COLO829 (cell line): Measurements from ENCODE around the gene CADPS2.

Source experiments
- DNase-seq: peaks from one replicate; pipeline ENCODE4 v3.0.0; 2012; ENCODE audit warnings: low spot score

CADPS2 gene

DNA sequence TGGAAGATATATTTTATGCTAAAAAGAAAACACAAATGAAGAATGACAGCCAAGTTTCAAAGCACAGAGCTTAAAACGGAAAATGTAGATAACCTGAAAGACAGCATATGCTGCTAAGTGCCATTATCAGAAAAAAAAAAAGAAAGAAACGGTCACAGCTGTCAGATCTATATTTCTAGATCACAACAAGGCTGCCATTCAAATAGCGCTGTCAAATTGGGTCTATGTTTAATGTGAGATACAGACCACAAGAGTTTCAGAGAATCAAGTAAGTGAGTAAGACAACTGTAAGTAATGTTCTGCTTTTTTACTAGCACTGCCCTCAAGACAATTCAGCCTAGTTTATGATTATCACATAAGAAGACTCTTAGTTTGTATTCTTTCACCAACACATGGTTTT is 117.4 kb downstream of the CADPS2 start:
- no peak for DNase-seq

DNA sequence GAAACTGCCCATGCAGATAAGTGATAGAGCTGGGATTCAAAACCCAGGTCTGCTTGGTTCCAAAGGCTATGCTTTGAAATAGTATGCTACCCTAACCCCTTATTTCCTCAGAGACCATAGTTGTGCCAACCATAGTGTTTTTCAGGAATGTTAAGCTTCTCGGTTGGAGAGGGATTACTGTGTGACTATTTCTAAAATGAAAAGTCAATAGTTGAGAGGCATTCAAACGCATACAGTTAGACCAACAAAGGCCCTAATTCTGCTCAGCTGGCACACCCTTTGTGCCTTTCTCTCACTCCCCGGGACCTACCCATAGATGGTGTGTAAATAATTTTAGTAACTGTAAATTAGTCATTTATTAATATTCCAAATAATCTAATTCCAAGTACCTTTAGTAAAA is 118.9 kb downstream of the CADPS2 start:
- DNase-seq = no peak

DNA sequence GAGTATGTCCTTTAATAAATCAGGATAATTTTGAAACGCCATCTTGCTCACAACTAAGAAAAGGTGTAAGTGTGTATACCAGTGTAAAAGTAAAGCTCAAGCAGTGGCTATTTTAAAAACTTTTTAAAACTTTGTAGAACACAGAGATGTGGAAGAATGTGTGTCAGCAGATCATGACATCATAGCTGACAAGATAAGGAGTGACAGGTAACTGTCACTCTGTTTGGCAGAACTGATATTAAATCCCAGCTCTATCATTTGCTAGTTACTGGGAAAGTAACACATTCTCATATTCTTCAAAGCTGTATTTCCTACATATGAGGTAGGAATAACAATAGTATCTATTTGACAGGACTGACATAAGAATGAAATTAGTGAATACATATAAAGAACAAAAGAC is 119.7 kb downstream of the CADPS2 start:
- no peak for DNase-seq

- DNase-seq = no peak
Measured at GRCh38 chr7:122764902-122765301, 121.4 kb downstream of the CADPS2 start.

DNA sequence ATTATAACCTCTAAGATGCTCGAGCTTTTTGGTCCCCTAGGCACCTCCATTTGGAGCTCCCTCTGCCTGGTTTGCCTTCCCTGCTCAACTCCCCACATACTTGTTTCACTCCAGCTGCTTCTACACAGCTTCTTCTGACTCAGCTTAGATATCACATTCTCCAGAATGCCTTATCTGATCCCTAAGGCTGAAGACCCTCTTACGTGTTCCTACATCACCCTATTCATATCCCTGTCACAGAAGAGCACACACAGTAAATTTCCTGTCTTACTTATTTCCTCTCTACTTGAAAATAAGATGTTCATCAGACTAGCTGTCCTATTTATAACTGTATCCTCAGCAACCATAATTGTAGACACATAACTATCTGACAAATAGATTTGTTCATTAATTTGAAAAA is 122.2 kb downstream of the CADPS2 start:
- DNase-seq = no peak

- DNase-seq = no peak
Measured at GRCh38 chr7:122762071-122762470, 124.2 kb downstream of the CADPS2 start.

- no peak for DNase-seq
Measured at GRCh38 chr7:122758501-122758900, 127.8 kb downstream of the CADPS2 start.

DNA sequence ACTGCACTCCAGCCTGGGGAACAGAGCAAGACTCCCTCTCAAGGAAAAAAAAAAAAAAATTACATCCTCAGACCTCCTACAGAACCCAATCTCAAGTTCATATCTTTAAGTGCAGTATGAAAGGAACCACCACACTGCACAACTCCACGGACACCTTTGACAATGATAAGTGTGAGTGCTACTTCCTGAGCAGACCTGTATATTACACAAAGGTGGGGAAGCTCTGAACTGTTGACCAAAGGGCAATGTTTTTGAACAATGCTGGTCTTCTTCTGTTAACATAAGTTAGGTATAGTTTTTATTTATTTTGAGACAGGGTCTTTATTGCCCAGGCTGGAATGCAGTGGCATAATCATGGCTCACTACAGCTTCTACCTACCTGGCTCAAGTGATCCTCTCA is 129.4 kb downstream of the CADPS2 start:
- DNase-seq = no peak

DNA sequence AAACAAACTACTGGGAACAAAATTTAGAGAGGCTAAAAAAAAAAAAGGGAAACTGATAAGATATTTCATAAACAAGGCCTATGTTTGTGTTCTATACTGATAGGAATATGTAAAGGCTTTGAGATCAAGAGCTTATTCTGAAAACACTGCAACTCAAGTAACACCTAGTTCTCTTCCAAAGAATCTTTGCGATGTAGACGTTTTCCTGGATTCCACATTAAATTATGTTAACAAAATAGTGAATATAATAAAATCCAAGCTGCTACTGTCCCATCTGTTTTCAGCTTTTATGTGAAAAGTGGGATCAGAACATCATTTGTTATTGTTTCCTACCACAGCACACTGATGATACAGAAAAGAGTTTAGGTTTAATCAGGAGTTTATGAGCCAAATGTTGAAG is 130.6 kb downstream of the CADPS2 start:
- no peak for DNase-seq

- no peak for DNase-seq
Measured at GRCh38 chr7:122752583-122752982, 133.7 kb downstream of the CADPS2 start.

DNA sequence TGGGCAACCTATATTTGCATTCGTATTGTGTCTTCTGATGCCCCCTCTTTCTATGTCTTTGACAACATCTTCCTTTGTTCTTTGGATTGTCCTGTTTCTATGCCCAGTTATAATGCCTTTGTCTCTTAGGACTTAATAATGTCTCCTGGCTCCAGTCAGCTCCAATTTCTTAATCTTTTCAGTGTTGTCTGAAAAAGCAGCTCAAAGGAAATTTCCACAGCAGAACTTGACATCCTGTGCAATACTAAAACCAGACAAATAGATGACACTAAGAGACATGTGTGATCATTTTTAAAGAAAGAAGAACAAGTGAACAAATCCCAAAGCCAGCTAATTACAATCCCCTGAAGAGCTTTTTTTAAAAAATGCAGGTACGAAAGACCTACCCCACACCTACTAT is 135.9 kb downstream of the CADPS2 start:
- no peak for DNase-seq

- DNase-seq = no peak
Measured at GRCh38 chr7:122748195-122748594, 138.1 kb downstream of the CADPS2 start.

DNA sequence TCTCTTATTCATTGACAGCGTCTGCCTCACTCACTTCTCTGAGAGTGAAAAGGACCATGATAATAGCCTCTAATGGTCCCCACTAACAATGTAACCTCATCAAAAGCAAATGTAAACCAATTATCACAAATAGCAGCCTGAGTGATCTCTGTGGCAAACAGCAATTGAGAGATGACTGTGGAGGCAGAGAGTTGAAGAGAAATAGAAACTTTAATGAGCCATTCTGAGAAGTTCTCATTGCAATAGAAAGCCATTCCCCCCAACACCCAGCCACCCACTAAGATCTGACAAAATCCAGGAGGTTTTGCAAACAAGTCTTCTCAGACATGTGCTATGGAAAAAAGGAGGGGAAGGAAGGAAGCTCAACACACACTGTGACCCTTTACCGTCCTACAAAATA is 139.3 kb downstream of the CADPS2 start:
- DNase-seq = no peak

- no peak for DNase-seq
Measured at GRCh38 chr7:122743211-122743610, 143.0 kb downstream of the CADPS2 start.

DNA sequence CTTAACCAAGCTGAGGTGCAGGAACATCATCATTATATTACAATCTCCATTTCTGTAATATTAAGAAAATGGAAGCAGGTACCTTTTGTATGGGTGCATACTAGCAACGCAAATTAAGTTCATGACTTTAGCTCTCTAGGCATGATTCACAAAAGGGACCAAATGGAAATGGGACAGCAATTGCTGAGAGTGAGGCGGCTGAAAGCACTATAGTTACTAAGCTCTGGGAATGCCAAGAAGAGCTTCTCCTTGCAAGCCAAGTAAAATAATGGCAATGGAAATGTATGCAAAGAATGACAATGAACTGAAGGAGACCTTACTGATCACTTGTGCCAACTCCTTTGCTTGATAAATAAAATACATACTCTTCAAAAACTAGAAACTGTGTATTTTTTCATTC is 147.3 kb downstream of the CADPS2 start:
- DNase-seq = no peak

- no peak for DNase-seq
Measured at GRCh38 chr7:122736183-122736582, 150.1 kb downstream of the CADPS2 start.

- no peak for DNase-seq
Measured at GRCh38 chr7:122727759-122728158, 158.5 kb downstream of the CADPS2 start.

GRCh38 chr7:122727354-122727753 is 158.9 kb downstream of the CADPS2 start:
- no peak for DNase-seq

- DNase-seq = no peak
Measured at GRCh38 chr7:122726881-122727280, 159.4 kb downstream of the CADPS2 start.

DNA sequence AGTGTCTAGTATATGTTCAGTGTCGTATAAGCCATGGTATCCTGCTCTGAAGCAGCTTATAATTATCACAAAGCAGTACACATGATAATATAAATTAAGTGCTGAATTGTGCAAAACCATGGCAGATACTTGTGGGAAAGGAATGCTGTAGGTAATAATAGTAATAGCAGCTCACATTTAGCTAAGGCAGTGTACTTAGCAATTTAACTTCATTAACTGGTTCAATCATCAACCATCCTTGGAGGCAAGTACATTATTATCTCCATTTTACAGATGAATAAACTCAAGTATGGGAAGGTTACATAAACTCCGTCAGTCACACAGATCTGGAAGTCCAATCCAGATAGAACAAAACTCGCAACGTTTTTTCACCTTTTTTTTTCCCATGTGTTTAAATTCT is 161.9 kb downstream of the CADPS2 start:
- DNase-seq = no peak

DNA sequence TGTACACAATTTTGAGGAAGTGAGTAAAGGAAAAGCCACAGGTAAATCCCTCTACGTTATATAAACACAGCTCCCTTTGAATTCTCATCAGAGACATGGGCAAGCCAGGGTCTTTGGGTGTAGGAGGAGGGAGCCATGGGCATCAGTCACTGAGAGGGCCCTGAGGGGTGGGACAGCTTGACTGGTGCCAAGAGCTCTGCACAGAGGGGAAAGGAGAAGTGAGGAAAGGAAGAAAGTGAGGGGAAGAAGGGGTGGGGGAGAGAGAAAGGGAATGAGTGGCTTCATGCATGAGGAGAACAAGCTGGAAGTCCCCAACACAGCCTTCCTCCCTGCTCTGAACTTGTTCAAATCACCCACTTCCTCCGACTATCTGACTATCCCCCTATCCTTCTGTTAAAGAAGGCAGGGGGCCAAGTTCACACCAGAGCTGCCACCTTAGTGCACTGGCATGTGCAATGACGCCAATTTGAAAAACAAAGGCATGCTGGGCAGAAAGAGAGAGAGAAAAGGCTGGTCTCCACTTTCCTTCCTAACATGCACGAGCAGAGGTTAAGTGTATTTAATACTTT is 167.2 kb downstream of the CADPS2 start:
- no peak for DNase-seq

DNA sequence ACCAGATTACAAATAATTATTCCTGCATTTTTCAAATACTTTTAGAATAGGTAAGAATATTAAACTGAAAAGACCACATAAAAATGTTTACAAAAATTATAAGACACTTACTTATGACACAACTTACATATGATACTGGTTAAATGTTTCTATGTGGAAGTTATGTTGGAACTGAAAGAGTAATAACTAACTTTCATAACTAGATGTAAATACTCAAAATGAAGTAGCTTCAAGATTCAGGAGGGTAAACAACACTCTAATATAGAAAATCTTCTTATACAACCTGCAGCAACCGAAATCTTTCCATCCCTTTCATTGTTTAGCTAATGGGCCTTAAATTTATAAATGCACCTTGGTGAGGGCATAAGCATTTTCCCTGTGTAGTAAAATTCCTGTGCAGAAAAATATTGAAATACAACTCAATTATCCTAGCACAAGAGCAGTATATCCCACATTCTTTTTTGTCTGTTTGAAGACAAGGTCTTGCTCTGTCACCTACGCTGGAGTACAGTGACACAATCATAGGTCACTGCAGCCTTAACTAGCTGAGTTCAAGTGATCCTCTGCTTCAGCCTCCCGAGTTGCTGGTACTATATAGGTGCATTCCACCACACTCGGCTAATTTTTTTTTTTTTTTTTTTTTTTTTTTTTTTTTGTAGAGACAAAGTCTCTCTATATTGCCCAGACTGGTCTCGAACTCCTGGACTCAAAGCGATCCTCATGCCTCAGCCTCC is 168.7 kb downstream of the CADPS2 start:
- no peak for DNase-seq

- DNase-seq = no peak
Measured at GRCh38 chr7:122715183-122715582, 171.1 kb downstream of the CADPS2 start.

DNA sequence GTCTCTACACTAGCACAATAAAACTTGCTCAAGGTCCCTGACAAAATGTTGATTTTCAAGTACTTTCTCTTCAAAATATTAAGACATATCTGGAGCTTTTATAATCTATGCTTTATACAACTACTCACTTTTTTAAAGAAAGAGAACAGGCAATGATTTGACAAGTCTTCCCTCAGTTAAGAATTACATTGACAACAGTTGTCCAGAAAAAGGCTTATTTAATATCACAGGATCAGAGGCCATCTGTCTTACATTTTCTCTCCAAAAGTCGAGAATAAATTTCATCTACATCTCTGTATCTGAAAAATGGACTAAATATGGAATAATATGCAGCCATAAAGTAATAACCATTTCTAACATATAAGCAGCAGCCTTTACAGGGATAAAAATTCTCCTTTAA is 175.3 kb downstream of the CADPS2 start:
- no peak for DNase-seq
